CD4-positive, alpha-beta T cell treated with Interleukin-21 for 1 hour (primary cell): ENCODE data around the gene REPS2.

Source experiments
- DNase-seq: peaks from one replicate; pipeline ENCODE4 v3.0.0-alpha.2; 2020

Gene REPS2

DNA sequence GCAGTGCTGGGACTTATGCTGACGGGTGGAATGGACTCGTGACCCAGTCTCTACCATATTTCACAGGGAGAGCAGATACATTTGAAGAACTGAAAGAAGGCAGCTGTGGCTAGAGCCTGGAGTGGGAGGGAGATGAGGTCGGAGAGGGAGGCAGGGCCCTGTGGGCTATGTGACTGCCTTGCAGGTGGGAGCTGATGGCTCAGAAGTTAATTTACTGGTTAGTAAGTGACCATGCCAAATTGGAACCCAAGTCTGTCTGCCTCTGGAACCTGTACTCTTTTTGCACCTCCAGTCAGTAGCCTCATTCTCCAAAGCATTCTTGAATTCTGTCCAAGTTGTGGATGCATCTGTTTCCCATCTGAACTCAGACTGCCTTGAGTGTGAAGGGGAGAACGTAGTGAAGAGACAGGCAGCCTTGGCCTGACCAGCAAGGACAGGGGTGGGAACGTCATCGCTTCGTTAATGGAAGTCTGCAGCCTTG lies 92.3 kb downstream of the REPS2 start:
- DNase-seq, result no peak

DNA sequence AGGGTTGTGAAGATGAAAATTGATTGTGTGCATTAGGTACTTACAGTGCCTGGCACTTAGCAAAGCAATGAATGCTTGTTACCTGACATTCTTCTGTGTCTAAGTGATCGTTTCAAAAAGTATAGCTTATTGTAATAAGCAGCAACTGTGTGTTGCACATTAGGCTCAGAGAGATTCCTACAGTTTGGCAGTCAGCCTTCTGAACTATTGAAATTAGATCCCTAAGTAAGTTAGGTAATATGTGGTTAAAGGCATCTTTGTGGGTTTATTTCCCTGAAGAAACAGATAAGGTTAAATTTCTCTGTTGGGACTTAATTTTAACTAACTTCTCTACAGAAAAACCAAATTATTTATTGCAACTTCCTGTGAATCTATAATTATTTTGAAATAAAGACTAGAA lies 93.4 kb downstream of the REPS2 start:
- no peak for DNase-seq

- no peak for DNase-seq
Observed at GRCh38 chrX:17040711-17041110, 94.3 kb downstream of the REPS2 start.

DNA sequence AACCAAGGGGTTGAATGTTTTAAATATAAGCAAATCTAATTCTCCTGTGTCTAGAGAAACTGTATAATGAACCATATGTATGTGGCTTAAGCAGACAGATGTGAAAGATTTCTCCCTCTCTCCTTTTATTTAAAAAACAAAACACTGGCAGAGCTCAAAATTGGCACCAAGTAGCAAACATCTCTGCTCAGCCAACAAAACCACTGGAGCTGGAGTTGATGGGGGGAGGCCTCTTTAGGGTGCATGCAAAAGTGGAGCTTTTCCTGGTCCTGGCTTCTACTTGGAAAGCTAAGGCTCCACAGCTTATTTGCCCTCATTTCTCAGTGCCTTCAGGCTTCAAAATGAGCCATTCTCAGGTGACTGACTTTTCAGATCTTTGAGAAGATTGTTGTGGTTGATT lies 95.6 kb downstream of the REPS2 start:
- DNase-seq, result no peak

DNA sequence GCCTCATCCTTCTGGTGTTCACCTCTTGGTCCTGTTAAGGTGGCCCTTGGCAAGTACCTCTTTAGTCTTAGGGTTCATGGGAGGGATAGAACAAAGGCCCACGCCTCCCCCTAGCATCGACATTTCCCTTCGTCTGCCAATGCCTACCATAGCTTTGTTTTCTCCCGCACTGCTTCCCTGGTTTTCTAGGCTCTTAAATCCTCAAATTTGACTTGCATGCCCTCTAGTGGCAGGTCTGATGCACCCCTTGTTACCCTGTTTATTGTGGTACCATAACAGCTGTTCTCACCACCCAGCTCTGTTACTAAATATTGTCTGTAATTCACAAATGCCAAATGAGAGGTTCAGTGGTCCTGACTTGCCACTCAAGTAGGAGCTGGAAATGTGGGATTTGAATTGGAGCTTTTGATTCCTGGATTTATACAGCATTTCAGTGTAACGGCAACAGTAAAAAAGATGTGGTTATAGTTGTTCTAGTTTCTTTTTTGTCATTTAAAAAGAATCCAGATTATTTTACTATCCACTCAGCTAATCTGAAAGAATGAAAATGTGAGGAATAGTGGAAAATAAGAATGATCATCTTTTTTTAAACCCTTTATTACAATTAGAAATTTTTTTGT lies 100.1 kb downstream of the REPS2 start:
- peak; percentile 33 for DNase-seq

DNA sequence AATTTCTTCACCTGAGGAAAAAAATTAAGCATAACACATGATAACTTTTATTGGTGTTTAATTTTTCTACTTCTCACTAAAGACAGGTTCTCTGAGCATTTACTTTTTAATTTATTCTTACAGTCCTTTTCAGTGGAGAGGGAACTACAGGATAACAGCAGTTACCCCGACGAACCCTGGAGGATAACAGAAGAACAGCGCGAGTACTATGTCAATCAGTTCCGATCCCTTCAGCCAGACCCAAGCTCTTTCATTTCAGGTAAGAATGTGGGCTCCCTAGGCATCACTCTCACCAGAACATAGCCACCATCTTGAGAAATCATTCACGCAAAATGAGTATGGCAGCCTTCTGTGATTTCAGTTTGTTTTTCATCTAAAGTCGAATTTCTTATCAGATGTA lies 100.8 kb downstream of the REPS2 start:
- no peak for DNase-seq

- DNase-seq, result no peak
Observed at GRCh38 chrX:17052210-17052609, 105.8 kb downstream of the REPS2 start.

- DNase-seq, result no peak
Observed at GRCh38 chrX:17052793-17053192, 106.3 kb downstream of the REPS2 start.

GRCh38 chrX:17053502-17053901 lies 107.0 kb downstream of the REPS2 start:
- DNase-seq, result no peak

GRCh38 chrX:17056868-17057608 lies 110.6 kb downstream of the REPS2 start:
- no peak for DNase-seq

DNA sequence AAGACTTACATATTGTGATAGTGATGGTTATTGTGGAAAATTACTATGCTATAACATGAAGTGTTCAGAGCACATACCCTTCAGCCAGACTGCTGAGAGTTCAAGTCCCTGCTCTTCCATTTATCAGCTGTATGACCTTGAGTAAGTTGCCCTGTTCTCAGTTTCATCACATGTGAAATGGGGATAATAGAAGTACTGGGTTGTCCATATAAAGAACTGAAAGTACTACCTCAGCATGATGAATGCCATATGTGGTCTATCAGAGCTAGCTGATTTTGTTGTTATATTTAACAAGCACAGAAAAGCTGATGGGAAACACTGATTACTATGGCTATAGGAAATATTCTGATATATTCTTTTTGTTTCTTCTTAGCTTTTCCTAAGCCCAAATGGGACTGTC lies 115.6 kb downstream of the REPS2 start:
- DNase-seq, result no peak

DNA sequence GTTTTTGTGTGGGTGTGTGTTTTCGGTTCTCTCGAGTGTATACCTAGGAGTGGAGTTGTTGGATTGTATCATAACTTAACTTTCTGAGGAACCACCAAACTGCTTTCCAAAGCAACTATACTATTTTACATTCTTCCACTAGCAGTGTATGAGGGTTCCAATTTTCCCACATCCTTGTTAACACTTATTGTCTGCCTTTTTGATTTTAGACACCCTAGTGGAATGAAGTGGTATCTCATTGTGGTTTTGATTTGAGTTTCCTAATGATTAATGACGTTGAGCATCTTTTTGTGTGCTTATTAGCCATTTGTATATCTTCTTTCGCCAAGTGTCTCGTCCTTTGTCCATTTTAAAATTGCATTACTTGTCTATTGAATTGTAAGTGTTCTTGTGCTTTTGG lies 118.6 kb downstream of the REPS2 start:
- no peak for DNase-seq

DNA sequence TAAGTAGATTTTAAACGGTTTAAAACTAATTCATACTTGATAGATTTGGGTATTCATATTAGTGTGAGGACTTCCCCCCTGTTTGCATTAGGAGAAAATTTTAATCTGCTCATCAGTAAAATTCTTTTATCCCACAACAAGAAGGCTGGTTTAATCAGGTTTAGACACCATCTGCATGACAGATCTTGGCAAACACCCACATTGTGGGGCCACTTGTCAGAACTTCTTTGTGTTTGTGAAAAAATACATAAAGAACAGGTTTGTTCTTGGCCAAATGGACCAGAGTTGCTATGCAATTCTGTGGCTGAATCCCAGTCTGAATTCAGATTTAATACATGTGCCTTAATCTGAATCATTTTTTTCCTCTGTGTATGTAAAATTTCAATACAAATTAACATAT lies 121.1 kb downstream of the REPS2 start:
- DNase-seq, result no peak

DNA sequence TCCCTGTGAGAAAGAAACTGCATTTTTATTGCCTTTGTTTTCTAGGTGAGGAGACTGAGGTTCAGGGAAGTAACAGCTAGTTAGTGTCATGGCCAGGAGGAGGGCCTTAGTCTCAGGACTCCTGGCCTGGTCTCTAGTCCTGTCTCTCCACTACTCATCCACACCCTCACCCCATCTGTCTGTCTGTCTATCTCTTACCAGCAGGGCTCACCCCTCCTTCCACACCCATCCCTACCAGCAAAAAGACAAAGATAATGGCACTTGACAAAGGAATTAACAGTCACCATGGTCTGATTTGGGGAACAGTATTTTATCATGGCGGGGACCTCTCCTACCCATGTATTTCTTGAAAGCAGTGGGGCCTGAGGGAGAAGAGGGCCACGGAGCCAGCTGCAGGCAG lies 125.8 kb downstream of the REPS2 start:
- no peak for DNase-seq

DNA sequence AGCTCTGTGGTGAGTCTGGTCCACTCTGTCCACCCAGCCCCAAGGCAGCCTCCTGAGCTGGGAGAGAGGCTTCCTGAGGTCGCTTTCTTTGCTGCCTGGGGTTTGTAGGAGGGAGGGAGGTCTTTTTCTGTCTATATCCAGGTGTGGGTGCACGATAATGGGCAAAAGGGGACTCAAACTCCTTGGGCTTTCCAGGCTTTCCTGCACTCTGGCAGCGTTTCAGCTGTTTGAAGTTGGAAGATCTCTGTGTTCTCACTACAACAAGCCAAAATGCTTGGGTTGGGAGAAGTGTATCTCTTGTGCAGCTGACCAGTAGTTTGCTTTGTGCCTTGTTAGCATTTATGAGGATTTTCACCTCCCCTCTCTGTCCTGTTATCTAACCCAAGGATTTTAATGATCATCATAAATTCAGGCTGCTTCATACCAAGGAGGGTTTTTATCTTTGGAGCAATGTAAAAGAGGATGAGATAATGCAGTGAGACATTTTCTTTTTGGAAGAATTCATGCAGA lies 126.3 kb downstream of the REPS2 start:
- DNase-seq, result no peak

- no peak for DNase-seq
Observed at GRCh38 chrX:17075004-17075403, 128.5 kb downstream of the REPS2 start.

- no peak for DNase-seq
Observed at GRCh38 chrX:17077361-17077760, 130.9 kb downstream of the REPS2 start.

DNA sequence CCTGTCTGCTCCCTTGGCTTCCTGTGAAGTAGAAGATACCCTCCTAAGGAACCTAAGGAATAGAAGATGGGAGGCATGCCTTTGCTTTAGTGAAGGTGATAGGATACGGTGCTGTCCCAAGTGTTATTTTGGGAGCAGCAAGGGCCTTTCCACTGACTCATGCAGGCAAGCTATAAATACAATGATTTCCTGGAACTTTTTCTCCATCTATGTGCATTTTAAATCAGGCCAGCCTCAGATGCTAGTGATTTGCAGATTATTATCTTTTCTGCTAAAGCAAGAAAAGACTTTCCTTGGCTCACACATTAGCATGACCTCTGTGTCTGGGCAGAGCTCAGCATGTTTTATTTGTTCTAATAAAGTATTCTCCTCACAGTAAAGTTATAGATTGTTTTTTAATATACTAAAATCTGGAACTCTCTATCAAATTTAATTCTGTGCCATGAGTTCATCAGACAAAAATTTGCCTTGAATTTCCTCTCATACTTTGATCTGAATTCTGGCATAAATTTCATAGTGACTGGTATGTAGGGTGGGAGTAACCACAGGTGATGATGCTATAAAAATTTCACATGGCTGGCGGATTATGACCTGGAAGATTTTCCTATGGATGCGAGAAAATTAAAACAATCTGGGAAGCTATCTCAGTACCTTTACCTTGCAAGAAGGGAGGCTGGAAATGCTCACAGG lies 131.7 kb downstream of the REPS2 start:
- no peak for DNase-seq

- no peak for DNase-seq
Observed at GRCh38 chrX:17081511-17081910, 135.1 kb downstream of the REPS2 start.

- no peak for DNase-seq
Observed at GRCh38 chrX:17081968-17082367, 135.5 kb downstream of the REPS2 start.

DNA sequence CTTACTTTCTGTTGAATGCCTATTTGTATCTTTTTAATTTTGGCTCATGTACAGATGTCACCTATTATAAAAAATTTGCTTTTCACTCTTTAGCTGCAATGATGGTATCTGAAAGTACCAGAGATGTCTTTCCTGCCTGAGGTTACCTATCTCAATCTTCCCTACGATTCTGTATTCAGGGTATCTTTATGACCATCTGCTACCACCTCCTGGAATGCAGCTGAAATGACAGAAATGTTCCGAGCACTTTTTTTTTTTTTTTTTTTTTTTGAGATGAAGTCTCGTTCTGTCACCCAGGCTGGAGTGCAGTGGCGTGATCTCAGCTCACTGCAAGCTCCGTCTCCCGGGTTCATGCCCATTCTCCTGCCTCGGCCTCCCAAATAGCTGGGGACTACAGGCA lies 136.4 kb downstream of the REPS2 start:
- DNase-seq, result no peak

DNA sequence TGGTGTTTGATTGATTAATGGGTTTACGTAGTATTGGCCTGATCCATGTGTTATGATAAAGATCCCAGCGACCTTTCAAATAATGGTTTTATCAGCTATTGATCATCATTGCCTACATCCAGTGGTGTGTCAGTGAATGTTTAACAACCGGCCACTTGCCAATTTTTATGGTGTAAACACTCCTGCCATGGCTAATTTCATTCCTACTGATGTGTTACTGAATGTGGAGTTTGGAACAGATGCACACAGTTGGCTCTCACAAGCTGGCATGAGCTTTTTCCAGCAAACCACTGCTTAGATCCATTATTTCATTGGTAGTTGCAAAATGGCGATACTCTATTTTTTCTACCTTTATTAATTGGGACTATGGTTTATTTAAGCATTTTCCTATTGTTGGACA lies 139.9 kb downstream of the REPS2 start:
- DNase-seq, result no peak

GRCh38 chrX:17095161-17095560 lies 148.7 kb downstream of the REPS2 start:
- no peak for DNase-seq
